ENCODE data around the gene GDPD5.

Gene GDPD5

DNA sequence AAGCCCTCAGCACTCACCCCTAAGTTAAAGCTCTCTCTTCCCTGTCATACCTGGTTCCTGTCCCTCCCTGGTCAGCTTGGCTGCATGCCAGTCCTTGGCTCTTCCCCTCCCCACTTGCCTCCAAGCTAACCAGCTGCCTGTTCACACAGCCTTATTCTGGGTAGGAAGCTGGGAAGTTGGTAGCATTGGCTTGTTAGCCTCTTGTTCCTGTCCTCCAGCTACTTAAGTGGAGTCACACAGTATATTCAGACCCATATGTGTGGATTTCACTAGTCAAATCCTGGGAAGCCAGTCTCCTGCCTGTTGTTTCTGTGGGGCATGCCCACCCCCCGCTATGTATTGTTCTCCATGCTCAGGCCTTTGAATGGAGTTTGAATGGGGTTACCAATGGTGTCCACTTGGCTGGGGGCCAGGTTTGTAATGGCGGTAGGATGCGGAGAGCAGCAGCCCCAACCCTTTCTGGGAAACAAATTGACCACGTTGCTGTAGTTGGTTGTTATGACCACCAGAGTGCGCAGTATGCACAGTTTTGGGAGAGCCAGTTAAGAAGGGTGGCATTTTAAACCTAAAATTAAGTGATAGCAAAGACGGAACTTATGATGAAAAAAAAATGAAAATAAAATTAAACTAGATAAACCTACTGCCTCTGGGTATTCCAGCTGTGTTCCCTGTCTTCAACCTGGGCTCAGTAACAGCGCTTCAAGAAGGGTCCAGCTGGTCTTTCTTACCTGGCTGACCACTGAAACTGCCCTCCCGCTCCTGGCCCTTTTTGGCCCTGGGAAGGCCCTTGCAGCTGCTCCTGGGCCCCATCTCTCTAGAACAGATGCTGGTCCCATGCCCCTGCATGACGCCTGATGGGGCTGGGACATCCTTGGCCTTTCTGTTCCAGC, 137.1 kb downstream of the GDPD5 start:
- peak; percentile 85 for DNase-seq

DNA sequence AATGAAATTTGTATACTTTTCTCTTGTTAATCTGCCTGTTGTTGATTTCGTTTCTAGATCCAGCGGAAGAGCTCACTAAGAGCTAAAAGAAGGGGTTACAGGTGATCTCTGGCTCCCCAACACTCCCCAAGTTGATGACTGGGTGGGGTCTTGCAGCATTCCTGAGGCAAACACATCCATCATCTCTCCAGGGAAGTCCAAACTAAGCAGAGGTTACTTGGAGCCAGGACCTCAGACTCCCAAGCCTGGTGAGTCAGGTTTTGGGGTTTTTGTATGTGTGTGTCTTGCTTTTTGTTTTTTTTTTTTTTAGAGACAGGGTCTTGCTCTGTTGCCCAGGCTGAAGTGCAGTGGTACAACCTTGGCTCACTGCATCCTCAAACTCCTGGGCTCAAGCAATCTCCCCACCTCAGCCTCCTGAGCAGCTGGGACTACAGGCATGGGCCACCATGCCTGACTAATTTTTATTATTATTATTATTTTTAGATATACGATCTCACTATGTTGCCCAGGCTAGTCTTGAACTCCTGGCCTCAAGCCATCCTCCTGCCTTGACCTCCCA, 137.9 kb downstream of the GDPD5 start:
- no peak for DNase-seq

DNA sequence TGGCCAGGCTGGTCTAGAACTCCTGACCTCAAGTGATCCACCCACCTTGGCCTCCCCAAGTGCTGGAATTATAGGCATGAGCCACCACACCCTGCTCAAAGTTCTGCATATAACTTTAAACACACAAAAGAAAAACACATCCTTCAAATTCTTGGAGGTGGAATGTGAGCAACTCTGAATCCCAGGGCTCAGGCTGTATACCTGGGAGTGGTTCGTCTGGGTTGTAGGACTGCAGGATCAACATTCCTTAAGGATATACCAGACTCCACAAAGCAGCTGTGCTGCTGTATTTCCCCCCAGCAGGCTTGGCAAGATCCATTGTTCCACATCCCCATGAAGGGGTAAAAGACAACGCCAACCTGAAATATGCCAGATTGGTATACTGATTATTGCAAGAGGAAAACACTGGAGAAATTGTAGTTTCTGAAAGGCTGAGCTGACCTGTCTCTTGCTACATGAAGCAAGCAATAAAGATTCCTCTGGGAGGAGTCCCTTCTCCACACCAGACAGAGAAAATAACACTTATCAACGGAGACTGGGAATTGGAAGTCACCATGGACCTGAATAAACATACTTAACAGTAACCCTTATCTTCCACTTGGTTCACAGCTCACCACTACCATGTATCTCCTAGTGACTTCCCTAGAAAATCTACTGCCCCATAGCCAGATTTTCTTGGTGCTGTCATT, 138.7 kb downstream of the GDPD5 start:
- no peak for DNase-seq
